Medulla oblongata (tissue), 1 donor: Measurements from ENCODE around the gene HYI.
"Not testable (repeated sequence)": the region's sequence is repeated elsewhere in the genome, so short reads cannot be mapped to it uniquely, and the experiment has no call there.

ENCODE experiments used
- DNase-seq: peaks from one replicate; pipeline ENCODE4 v3.0.0-alpha.2; 2015; ENCODE audit errors: extremely low spot score

Gene HYI

GRCh38 chr1:43464681-43465504 is 11.2 kb upstream of the HYI start:
- no peak for DNase-seq

GRCh38 chr1:43463479-43463878 is 9.7 kb upstream of the HYI start:
- DNase-seq, result no peak

- no peak for DNase-seq
Observed at GRCh38 chr1:43460988-43461693, 7.4 kb upstream of the HYI start.

DNA sequence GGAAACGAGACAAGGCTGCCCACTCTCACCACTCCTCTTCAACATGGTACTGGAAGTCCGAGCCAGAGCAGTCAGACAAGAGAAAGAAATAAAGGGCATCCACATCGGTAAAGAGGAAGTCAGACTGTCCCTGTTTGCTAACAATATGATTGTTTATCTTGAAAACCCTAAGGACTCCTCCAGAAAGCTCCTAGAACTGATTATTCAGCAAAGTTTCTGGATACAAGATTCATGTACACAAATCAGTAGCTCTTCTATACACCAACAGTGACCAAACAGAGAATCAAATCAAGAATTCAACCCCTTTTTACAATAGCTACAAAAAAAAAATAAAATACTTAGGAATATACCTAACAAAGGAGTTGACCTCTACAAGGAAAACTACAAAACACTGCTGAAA is 4.6 kb upstream of the HYI start:
- not testable (repeated sequence) for DNase-seq

DNA sequence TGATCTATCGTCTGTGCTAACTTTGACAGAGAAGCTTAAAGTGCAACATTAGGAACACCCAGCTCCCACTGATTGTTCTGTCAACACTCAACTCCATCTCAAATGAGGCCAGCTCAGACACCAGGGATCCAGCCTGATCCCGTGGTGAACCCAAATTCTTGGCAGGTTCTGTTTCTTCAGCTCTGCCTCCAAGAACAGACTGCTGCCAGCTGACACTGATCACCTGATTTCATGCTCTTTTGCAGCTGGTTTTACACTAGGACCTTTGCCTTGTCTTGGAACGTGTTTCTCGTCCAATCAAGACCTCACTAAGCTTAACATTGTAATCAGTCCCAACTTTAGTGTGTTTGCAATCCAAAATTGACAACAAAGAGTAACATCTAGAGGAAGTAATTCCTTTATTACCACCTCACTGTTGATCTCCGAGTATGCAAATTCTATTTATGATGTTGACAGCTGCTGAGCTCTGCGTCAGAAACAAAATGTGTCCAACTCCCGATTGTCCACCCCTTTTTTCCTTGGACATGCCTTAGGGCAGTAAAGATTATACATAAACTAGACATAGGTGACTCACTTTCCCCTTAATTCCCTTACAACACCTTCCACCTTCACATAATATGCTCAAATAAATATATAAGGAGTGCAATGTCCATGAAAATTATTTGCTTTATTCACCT is 1.6 kb upstream of the HYI start:
- peak; percentile 28 for DNase-seq

DNA sequence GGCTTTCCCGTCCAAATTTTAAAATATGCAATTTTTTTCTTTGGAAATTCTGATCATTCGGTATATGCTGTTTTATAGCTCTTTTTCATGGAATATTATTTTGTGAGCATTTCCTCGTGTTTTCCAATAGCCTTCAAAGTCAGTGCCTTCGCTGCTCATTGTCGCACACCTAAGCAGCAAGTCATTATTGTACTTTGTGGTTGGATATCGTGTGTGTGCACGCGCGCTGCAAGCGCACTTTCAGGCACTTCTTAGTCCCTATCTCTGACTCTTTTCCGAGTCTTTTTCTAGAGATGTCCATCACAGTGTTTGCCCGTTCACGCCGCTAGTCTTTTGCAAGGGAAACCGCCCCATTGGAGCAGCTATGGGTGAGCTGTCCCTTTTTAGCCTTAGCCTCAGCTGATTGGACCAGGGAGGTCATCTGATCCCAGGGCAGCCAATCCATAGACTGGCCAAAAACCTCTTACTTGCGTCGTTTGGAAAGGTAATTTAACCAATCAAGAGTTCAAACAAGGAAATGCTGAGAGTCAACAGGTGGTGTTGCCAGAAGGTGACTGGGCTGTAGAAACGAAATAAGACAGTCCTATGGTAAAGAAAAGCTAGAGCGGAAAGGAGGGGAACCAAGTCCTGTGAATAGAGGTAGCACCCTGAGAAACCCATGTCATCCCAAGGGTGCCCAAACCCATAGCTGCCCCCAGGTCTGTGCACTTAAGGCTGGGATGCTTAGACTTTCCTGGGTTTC is 710 bp upstream of the HYI start:
- peak; percentile 88 for DNase-seq

DNA sequence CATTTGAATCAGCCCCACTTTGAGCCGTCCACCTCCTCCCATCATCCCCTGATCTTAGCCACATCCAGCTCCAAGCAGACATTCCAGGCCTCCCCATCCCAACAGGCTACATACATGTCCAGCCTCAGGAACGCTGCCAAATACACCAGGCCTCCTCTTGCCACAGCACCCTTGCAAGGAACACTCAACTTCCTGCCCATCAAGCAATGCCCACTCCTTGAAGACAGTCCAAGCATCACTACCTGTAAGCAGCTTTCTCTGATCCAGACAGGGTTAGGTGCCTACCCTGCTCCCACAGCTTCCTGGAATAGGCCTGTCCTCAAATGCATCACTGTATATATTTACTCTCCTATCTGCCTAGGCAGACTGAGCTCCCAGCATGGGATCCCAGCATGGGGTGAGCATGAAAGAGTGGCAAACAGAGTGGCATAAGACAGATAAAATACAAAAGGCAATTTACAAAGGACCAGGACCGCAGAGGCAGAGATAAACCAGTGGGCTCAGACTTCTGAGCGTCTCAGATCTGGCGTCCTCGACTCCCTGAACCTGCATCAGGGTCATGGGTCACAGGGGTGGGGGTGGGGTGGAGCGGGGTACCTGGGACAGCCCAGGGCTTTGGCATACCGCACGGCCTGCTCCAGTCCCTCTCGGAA is 816 bp downstream of the HYI start:
- peak; percentile 30 for DNase-seq

GRCh38 chr1:43451701-43452532 is 1.8 kb downstream of the HYI start:
- DNase-seq, result no peak

DNA sequence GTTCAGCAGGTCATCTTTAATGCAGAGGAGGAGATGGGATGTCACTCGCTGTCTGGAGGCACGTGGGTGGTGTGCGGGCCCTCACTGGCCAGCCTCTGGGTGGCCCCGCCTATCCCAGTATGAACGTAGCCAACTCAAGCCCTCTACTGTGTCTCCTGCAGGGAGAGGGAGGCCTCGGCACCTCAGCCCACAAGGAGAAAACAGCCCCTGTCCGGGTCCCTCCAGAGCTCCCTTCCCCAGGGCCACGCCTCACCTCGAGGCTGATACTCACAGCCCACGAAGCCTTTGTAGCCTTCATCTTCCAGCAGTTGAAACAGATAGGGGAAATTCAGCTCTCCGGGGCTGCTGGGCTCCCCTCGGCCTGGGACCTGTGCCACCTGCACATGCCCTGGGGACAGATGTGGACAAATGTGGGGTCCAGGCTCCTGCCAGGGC is 2.6 kb downstream of the HYI start:
- DNase-seq, result no peak

DNA sequence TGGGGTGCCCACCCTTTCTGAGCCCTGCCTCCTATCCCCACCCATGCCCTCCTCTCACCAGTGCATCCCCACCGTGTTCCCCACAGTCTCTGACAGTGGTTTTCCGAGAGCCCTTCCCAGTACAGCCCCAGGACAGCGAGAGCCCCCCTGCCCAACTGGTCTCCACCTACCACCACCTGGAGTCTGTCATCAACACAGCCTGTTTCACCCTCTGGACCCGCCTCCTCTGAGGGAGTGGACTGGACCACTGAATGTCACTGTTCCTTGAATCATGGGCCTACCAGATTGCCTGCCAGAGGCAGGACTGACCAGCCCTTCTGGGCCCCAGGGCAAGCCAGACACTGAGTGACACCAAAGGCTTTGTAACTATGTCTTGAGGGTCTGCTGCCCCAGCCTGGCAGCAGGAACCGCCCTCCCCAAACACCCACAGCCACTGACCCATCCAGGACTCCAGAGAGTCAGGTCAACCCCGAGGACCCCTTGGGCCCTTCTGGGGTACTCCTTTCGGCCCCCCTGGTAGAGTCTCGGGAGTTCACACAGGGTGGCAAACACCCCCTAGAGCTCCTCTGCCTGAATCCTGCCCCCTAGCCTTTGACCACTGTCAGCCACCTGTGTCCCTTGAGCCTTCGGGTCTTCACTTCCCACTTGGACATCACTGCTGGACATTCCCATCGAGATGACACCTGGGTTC is 3.3 kb downstream of the HYI start:
- no peak for DNase-seq

- DNase-seq, result no peak
Observed at GRCh38 chr1:43449708-43450069, 4.0 kb downstream of the HYI start.

DNA sequence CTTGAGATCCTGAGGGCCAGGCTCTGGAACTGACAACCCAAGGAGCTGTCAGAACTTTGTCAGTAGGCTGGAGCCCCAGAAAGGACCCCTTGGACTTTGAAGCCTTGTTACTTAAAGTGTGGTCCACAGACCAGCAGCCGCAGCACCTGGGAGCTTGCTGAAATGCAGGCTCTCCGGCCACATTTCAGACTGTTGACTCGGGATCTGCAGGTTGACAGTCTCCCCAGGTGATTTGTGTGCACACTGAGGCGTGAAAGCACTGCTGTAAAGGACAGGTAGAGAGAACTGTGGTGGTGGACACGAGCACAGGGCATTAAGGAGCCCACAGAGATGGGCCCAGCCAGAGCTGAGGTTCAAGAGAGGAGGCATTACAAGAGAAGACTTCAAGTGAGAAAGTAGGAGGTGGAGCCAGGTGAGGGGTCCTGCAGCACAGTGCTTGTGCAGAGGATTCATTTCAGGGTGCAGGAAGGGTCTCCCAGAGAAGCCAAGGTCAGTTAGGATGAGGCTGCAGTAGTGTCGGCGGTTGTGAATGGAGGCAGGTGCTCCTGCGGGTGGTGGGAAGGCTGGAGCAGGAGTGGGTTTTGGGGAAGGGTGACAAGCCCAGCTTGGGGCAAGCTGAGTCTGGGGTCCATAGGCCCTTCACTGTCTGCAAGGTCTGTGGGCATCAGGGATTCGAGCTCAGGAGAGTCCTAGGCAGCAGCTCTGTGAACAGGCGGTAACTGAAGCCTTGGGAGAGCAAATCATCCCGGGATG is 4.6 kb downstream of the HYI start:
- no peak for DNase-seq

DNA sequence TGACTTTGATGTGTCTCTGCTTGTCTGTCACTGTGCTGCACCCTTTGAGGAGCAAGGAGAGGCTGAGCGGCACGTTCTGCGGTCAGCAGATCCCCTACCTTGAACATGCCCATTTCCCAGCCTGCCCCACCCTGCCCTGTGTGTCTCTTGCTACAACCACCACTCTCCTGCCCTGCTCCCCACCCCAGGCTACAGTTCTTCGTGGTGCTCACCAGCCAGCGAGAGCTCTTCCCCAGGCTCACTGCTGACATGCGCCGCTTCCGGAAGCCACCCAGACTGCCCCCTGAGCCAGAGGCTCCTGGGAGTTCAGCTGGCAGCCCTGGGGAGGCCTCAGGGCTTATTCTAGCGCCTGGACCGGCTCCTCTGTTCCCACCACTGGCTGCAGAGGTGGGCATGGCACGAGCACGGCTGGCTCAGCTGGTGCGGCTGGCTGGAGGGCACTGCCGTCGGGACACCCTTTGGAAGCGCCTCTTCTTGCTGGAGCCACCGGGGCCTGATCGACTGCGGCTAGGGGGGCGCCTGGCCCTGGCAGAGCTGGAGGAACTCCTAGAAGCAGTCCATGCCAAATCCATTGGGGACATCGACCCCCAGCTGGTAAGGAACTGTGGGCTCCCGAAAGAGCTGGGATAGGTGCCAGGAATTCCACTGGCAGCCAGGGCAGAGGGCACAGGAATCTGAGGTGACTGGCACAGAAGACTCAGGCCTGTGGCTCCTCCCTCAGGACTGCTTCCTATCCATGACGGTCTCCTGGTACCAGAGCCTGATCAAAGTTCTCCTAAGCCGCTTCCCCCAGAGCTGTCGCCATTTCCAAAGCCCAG is 5.6 kb downstream of the HYI start:
- DNase-seq, result no peak

- no peak for DNase-seq
Observed at GRCh38 chr1:43446881-43447835, 6.6 kb downstream of the HYI start.

- no peak for DNase-seq
Observed at GRCh38 chr1:43446388-43446740, 7.4 kb downstream of the HYI start.

GRCh38 chr1:43445606-43446387 is 7.9 kb downstream of the HYI start:
- no peak for DNase-seq

- no peak for DNase-seq
Observed at GRCh38 chr1:43444836-43445235, 8.9 kb downstream of the HYI start.
